Mucosa of rectum (tissue), 2 donors: Measurements from ENCODE around the gene RAPGEF2.

Experiments used
- H3K27ac ChIP-seq, 2 donors: one replicate each; pipeline ENCODE4 v1.7.0; 2013; ENCODE audit warnings: inconsistent platforms in 2 of 2, low read depth in 2 of 2, low read length in 2 of 2
- H3K27me3 ChIP-seq, 2 donors: one replicate each; pipeline ENCODE4 v1.7.0; 2013; ENCODE audit warnings: low read length in 2 of 2; ENCODE audit not compliant: control insufficient read depth in 2 of 2, insufficient read depth in 2 of 2
- H3K36me3 ChIP-seq, 2 donors: one replicate each; pipeline ENCODE4 v1.7.0; 2013; ENCODE audit warnings: low read length in 2 of 2; ENCODE audit not compliant: control insufficient read depth in 2 of 2, insufficient read depth in 2 of 2
- H3K4me1 ChIP-seq, 2 donors: one replicate each; pipeline ENCODE4 v1.7.0; 2013; ENCODE audit warnings: low read length in 2 of 2, mild to moderate bottlenecking in 1 of 2; ENCODE audit not compliant: control insufficient read depth in 2 of 2, insufficient read depth in 2 of 2
- H3K4me3 ChIP-seq, 2 donors: one replicate each; pipeline ENCODE4 v1.7.0; 2013; ENCODE audit warnings: low read length in 2 of 2
- H3K9ac ChIP-seq, 2 donors: one replicate each; pipeline ENCODE4 v1.7.0; 2013; ENCODE audit warnings: low read length in 2 of 2, low read depth in 1 of 2, mild to moderate bottlenecking in 1 of 2
- H3K9me3 ChIP-seq, 2 donors: one replicate each; pipeline ENCODE4 v1.7.0; 2013; ENCODE audit warnings: low read length in 2 of 2; ENCODE audit not compliant: control insufficient read depth in 2 of 2
- donor health status: healthy.
- donor health status: Normal muscosa, but diverticular disease.

The RAPGEF2 gene

DNA sequence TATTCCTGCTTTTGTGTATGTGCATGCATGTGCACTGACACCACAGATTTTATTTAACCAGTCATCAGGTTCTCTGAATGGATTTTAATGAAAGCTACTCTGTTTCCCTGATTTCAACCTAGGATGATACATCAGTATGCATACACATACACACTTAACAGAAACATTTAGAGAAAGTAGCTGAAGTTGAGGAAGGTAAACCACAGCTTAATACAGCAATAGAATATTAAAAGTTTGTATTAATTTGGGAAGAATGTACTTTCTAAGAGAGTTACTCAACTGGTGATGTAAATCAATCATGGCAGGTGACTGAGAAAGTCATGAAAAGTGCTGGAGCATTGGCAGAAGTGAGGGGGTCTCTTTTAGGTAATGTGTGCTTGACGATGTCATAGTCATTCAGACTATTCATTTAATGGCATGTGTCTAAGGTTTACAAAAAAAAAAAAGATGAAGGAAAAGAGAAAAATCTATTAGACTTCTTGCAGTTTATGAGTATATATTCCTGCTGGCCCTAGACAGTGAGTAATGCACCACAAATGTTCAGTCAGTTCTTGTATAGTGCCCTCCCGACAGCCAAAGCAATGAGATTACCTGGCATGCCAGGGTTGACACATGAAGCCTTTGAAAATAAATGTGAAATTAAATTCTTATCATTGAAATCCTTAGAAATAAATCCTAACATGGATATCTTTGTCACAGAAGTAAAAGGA lies 187.6 kb downstream of the RAPGEF2 start:
- no peaks in the 10 kb centered on the region for H3K4me1 ChIP-seq
- no peaks in the 10 kb centered on the region for H3K36me3 ChIP-seq
- no peak overlapping the region for H3K4me3 ChIP-seq
- no peak overlapping the region for H3K27ac ChIP-seq
- no peaks in the 10 kb centered on the region for H3K9me3 ChIP-seq
- H3K27me3 ChIP-seq, result no peaks in the 10 kb centered on the region
- no peak overlapping the region for H3K9ac ChIP-seq

DNA sequence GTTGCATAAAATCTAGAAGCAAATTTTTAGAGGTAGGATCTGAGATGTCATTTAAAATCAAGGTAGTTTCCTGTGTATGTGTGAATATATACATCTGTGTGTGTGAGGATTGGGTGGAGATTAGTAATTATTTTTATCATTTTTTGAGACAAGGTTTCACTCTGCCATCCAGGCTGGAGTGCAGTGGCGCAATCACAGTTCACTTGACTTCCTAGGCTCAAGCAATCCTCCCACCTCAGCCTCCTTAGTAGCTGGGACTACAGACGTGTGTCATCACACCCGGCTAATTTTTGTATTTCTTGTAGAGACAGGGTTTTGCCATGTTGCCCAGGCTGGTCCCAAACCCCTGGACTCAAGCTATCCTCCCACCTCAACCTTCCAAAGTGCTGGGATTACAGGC lies 188.3 kb downstream of the RAPGEF2 start:
- no peak overlapping the region for H3K4me3 ChIP-seq
- no peak overlapping the region for H3K9ac ChIP-seq
- H3K36me3 ChIP-seq, result no peaks in the 10 kb centered on the region
- H3K27ac ChIP-seq, result no peak overlapping the region
- no peaks in the 10 kb centered on the region for H3K27me3 ChIP-seq
- H3K4me1 ChIP-seq, result no peaks in the 10 kb centered on the region
- H3K9me3 ChIP-seq, result no peaks in the 10 kb centered on the region

DNA sequence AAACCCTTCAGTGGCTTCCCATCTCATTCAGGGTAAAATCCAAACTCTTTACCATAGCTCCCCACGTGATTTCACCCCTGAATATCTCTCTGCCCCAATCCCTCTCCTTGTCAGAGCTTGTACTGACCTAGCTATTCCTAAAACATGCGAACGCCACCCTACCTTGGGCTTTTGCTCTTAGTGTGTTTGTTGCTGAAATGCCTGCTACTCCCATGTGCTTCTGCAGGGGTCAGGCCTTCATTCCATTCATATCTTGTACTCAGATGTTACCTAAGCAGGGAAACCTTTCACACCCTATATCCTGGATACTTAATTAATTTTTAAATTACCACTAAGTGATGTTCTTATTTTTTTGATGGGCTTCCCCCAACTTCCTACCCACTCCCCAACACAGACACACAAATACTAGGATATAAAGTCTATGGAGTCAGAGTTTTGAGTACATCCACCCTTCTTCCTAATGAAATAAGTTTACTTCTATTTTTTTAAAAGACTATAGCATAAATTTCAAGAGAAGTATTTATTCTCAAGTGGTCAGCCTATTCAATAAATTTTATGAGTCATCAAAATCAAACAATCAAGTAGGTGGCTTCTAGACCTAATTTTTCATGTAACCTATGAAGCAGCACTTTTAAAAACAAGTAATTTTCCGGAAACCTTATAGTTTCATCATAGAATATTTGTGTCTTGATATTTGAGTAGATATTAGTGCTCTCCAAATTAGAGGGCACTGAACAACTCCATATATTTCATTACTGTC lies 189.4 kb downstream of the RAPGEF2 start:
- Histone ChIP-seq H3K9ac (no peak overlapping the region), H3K9me3 (no peaks in the 10 kb centered on the region), H3K27me3 (no peaks in the 10 kb centered on the region), H3K4me3 (no peak overlapping the region), H3K36me3 (no peaks in the 10 kb centered on the region), H3K27ac (no peak overlapping the region), H3K4me1 (no peaks in the 10 kb centered on the region)

DNA sequence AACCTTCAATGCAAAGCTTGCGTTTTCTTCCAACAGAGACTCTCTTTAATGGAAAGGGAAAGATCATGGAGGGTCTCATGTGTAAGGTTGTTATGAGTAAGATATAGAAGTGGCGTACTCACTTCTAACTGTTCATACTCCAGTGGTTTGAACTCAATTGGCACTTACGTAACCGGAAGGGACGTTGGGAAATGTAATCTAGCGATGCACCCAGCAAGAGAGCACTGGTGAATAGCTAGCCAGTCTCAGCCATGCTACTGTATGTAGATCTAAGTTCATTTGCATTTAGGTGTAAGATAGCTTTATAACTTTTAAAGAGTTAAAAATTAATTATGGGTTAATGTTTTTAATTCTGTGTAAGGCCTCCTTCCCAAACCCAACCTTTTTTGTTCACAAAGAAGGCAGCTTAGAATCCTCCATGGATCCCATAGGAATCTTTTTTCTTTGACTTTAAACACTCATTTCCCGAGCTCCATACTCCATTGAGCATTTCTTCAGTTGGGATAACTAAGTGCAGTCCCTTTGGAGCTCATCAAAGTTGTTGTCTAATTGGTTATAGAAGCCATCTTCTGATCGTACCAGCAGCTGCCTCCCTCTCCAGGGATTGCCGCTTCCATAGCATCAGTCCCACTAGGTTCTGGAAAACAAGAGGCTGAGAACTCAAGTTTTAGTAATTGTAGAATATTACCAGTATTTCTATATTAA lies 191.1 kb downstream of the RAPGEF2 start:
- Histone ChIP-seq H3K4me3 (no peak overlapping the region), H3K27me3 (no peaks in the 10 kb centered on the region), H3K27ac (no peak overlapping the region), H3K9ac (no peak overlapping the region), H3K36me3 (no peaks in the 10 kb centered on the region), H3K9me3 (no peaks in the 10 kb centered on the region), H3K4me1 (no peaks in the 10 kb centered on the region)

DNA sequence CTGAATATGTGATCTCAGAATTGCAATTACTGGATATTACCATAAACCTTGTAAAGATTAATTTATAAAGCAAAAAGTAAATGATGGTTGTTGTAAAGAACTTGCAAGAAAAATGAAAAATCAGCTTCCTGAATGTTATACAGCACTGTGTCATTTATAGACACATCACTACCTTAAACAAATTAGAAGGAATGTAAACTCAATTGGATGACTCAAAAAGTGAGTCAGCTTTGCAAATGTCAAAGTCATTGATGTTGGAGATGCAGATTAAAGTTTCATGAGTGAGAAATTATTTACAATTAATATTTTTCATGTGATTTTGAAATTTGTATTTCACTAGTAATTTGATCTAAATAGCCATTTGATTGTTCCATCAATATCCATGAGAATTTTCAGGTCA lies 193.2 kb downstream of the RAPGEF2 start:
- Histone ChIP-seq H3K4me3 (no peak overlapping the region), H3K36me3 (no peaks in the 10 kb centered on the region), H3K27me3 (no peaks in the 10 kb centered on the region), H3K9me3 (no peaks in the 10 kb centered on the region), H3K27ac (no peak overlapping the region), H3K9ac (no peak overlapping the region), H3K4me1 (no peaks in the 10 kb centered on the region)

DNA sequence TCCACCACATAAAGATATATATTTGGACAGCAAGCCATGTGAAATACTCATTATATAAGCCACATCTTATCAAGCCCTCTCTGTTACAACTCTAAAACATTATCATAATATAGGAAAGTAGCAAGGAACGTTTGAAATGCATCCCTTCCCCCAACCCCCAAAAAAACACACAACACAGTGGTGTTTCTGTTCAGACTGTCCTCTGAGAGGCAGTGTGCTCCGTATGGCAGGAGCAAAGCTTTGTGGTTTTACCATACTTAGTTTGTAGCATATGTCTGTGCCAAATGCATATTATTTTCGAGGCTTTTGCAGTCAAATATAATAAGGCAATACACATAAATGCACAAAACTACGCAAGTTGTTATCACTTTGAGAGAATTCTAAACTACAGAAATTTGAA lies 194.2 kb downstream of the RAPGEF2 start:
- H3K9ac ChIP-seq, result no peak overlapping the region
- H3K4me3 ChIP-seq, result no peak overlapping the region
- no peaks in the 10 kb centered on the region for H3K9me3 ChIP-seq
- H3K4me1 ChIP-seq, result no peaks in the 10 kb centered on the region
- no peaks in the 10 kb centered on the region for H3K36me3 ChIP-seq
- no peak overlapping the region for H3K27ac ChIP-seq
- H3K27me3 ChIP-seq, result no peaks in the 10 kb centered on the region

DNA sequence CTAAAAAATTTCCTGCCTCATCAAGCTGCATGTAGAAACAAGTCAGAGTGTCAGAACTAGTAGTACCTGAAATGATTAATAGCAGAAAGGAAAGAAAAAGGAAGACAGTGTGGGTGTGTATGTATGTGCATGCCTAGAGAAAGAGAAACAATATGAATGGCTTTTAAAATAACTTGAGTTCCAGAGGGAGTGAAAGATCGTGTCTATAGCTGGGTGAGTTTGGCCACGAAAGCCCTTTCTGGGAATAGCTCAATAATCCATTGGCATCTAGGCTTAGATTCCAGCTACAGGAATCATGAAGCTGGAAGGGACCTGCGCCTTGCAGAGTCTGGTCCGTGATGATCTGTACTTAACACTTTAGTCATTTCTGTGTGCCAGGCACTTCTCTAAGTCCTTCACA lies 195.6 kb downstream of the RAPGEF2 start:
- Histone ChIP-seq H3K4me3 (no peak overlapping the region), H3K9me3 (no peaks in the 10 kb centered on the region), H3K27me3 (no peaks in the 10 kb centered on the region), H3K27ac (no peak overlapping the region), H3K36me3 (no peaks in the 10 kb centered on the region), H3K9ac (no peak overlapping the region), H3K4me1 (no peaks in the 10 kb centered on the region)

DNA sequence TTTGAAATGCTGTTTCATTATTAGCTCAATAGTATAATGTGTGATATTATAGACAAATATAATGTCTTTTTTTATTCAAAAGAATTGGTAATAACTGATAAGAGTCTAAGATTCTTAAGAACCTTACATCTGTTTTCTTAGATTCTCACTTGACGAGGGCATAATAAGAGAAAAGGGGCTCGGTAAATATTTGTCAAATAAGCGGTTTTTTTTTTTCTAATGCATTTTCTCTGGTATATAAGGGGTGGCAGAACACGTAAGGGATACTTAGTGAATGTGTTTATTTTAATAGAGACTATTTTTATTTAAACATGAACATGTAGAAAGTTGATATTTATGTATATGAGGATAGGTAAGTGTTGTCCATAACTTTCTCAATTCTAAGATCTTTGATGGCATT lies 200.6 kb downstream of the RAPGEF2 start:
- Histone ChIP-seq H3K4me3 (no peak overlapping the region), H3K4me1 (no peaks in the 10 kb centered on the region), H3K9ac (no peak overlapping the region), H3K9me3 (no peaks in the 10 kb centered on the region), H3K36me3 (no peaks in the 10 kb centered on the region), H3K27ac (no peak overlapping the region), H3K27me3 (no peaks in the 10 kb centered on the region)

DNA sequence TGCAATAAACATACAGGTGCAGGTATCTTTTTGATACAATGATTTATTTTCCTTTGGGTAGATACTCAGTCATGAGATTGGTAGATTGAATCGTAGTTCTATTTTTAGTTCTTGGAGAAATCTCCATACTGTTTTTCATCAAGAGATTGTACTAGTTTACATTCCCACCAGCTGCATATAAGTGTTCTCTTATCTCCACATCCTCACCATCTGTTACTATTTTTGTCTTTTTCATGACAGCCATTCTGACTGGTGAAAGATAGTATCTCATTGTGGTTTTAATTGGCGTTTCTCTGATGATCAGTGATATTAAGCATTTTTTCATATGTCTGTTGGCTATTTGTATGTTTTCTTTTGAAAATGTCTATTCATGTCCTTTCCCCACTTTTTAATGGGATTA lies 202.2 kb downstream of the RAPGEF2 start:
- no peaks in the 10 kb centered on the region for H3K27me3 ChIP-seq
- H3K4me1 ChIP-seq, result no peaks in the 10 kb centered on the region
- no peaks in the 10 kb centered on the region for H3K36me3 ChIP-seq
- no peak overlapping the region for H3K9ac ChIP-seq
- no peak overlapping the region for H3K4me3 ChIP-seq
- H3K27ac ChIP-seq, result no peak overlapping the region
- no peaks in the 10 kb centered on the region for H3K9me3 ChIP-seq

DNA sequence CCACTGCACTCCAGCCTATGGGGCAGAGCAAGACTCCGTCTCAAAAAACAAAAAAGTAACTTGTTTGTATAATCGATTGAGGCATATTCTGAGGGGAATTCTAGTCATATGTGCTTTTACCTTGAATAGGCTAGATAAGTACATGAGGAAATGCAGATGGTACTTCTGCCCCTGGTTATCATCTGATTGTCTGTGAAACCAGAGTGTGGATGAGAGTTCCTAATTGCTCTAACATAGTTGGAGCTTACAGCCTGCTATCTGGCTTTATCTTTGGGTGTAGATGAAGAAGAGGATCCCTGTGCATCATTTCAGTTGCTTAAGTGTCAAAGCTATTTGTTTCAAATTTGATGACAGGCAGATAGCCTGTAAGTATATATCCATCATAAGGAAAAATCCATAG lies 205.1 kb downstream of the RAPGEF2 start:
- no peak overlapping the region for H3K4me3 ChIP-seq
- no peaks in the 10 kb centered on the region for H3K4me1 ChIP-seq
- H3K36me3 ChIP-seq, result no peaks in the 10 kb centered on the region
- H3K9ac ChIP-seq, result no peak overlapping the region
- H3K27ac ChIP-seq, result no peak overlapping the region
- H3K27me3 ChIP-seq, result no peaks in the 10 kb centered on the region
- H3K9me3 ChIP-seq, result no peaks in the 10 kb centered on the region
